HCT116 (cell line): ENCODE data around the gene ADNP.

Experiments used
- CEBPB ChIP-seq: IDR thresholded peaks from 2 replicates; pipeline ENCODE4 v1.6.1; 2012; ENCODE audit warnings: low read depth
- EGR1 ChIP-seq: IDR thresholded peaks from 2 replicates; pipeline ENCODE4 v1.6.1; 2012; ENCODE audit warnings: low read depth
- EZH2 ChIP-seq: fragments of 200-600 bp; sonication (generic); IDR thresholded peaks from 2 replicates; pipeline ENCODE4 v1.6.1; 2017; ENCODE audit warnings: antibody characterized with exemption, mixed run types
- JUND ChIP-seq: IDR thresholded peaks from 2 replicates; pipeline ENCODE4 v1.6.1; 2012
- POLR2A ChIP-seq: IDR thresholded peaks from 2 replicates; pipeline ENCODE4 v1.7.0; 2011; ENCODE audit warnings: borderline replicate concordance; ENCODE audit not compliant: insufficient read depth, insufficient read length; ENCODE audit errors: extremely low read depth
- POLR2AphosphoS5 ChIP-seq: IDR thresholded peaks from 2 replicates; pipeline ENCODE4 v1.6.1; 2011; ENCODE audit warnings: mild to moderate bottlenecking, low read depth, low read length, moderate library complexity
- TCF7L2 ChIP-seq: IDR thresholded peaks from 2 replicates; pipeline ENCODE4 v1.7.0; 2011; ENCODE audit warnings: borderline replicate concordance, inconsistent platforms; ENCODE audit not compliant: insufficient read depth, insufficient read length; ENCODE audit errors: extremely low read depth
- YY1 ChIP-seq: IDR thresholded peaks from 2 replicates; pipeline ENCODE4 v1.6.1; 2011; ENCODE audit warnings: low read length, low read depth, moderate library complexity, mild to moderate bottlenecking; ENCODE audit not compliant: insufficient replicate concordance; ENCODE audit errors: extremely low read depth
- ZNF274 ChIP-seq: fragments of 200-500 bp; sonication (Bioruptor generic); IDR thresholded peaks from 2 replicates; pipeline ENCODE4 v1.6.1; 2014; ENCODE audit warnings: mild to moderate bottlenecking, low read depth, low read length, inconsistent platforms
- TF ChIP-seq, protein P1 (sequence below), 3 experiments: fragments of 200-600 bp in 1 of 3; sonication (generic) in 1 of 3; IDR thresholded peaks in 2 of 3; conservative IDR thresholded peaks in 1 of 3; 2 replicates each; pipeline ENCODE4 v1.5.1; 2012 to 2017; ENCODE audit warnings: low read depth in 2 of 3, low read length in 2 of 3, antibody characterized with exemption in 1 of 3, borderline replicate concordance in 1 of 3, control low read depth in 1 of 3, mild to moderate bottlenecking in 1 of 3, mixed read lengths in 1 of 3, mixed run types in 1 of 3, moderate library complexity in 1 of 3; ENCODE audit not compliant: insufficient read depth in 1 of 3
- TF ChIP-seq, protein P2 (sequence below): IDR thresholded peaks from 2 replicates; pipeline ENCODE4 v1.6.1; 2012
- TF ChIP-seq, protein P3 (sequence below): IDR thresholded peaks from 2 replicates; pipeline ENCODE4 v1.6.1; 2012; ENCODE audit warnings: low read depth
- TF ChIP-seq, protein P4 (sequence below): IDR thresholded peaks from 2 replicates; pipeline ENCODE4 v1.6.1; 2012

DNA sequence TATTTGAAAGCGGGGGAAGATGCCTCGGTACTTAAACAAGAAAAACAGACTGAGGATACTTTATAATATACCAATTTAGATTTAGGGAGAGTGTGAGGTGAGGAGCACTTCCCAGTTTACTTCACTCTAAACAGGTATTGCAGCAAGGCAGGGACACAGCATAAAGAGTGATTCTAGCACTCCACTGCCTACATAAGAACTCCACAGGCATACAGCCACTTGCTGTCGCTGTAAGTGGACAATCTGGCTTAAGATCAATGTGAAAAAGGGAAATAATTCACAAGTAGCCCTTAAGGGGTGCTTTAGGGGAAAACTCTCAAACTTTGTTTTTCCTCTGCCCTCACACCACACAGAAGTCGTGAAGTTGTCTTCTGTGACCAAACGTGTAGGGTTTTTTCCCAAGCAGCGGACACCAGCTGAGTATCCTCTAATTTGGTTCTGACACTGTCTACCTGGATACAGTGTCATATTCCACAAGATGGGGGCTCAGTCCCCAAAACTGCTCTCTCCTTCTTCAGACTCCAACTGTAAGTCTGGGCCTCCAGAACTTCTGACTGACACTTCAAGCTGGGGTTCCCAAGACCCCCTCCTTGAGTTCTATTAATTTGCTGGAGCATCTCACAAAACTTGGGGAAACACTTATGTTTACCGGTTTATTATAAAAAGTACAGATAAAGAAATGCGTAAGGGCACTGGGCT lies 9.3 kb downstream of the ADNP start:
- TF ChIP-seq TCF7L2 (no peak), EGR1 (no peak), POLR2A (no peak), POLR2AphosphoS5 (no peak), EZH2 (no peak), ZNF274 (no peak), CEBPB (no peak), JUND (no peak), YY1 (no peak)
- TF ChIP-seq, protein P1, sequence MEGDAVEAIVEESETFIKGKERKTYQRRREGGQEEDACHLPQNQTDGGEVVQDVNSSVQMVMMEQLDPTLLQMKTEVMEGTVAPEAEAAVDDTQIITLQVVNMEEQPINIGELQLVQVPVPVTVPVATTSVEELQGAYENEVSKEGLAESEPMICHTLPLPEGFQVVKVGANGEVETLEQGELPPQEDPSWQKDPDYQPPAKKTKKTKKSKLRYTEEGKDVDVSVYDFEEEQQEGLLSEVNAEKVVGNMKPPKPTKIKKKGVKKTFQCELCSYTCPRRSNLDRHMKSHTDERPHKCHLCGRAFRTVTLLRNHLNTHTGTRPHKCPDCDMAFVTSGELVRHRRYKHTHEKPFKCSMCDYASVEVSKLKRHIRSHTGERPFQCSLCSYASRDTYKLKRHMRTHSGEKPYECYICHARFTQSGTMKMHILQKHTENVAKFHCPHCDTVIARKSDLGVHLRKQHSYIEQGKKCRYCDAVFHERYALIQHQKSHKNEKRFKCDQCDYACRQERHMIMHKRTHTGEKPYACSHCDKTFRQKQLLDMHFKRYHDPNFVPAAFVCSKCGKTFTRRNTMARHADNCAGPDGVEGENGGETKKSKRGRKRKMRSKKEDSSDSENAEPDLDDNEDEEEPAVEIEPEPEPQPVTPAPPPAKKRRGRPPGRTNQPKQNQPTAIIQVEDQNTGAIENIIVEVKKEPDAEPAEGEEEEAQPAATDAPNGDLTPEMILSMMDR (IDR thresholded peaks at IDR 0.05 in 2 of 3, conservative IDR thresholded peaks at IDR 0.05 in 1 of 3; ENCODE audit: borderline replicate concordance in 1 of 3, insufficient read depth in 1 of 3, low read depth in 2 of 3, low read length in 2 of 3), result no peak
- TF ChIP-seq, protein P2, sequence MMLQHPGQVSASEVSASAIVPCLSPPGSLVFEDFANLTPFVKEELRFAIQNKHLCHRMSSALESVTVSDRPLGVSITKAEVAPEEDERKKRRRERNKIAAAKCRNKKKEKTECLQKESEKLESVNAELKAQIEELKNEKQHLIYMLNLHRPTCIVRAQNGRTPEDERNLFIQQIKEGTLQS, result no peak
- TF ChIP-seq, protein P3, sequence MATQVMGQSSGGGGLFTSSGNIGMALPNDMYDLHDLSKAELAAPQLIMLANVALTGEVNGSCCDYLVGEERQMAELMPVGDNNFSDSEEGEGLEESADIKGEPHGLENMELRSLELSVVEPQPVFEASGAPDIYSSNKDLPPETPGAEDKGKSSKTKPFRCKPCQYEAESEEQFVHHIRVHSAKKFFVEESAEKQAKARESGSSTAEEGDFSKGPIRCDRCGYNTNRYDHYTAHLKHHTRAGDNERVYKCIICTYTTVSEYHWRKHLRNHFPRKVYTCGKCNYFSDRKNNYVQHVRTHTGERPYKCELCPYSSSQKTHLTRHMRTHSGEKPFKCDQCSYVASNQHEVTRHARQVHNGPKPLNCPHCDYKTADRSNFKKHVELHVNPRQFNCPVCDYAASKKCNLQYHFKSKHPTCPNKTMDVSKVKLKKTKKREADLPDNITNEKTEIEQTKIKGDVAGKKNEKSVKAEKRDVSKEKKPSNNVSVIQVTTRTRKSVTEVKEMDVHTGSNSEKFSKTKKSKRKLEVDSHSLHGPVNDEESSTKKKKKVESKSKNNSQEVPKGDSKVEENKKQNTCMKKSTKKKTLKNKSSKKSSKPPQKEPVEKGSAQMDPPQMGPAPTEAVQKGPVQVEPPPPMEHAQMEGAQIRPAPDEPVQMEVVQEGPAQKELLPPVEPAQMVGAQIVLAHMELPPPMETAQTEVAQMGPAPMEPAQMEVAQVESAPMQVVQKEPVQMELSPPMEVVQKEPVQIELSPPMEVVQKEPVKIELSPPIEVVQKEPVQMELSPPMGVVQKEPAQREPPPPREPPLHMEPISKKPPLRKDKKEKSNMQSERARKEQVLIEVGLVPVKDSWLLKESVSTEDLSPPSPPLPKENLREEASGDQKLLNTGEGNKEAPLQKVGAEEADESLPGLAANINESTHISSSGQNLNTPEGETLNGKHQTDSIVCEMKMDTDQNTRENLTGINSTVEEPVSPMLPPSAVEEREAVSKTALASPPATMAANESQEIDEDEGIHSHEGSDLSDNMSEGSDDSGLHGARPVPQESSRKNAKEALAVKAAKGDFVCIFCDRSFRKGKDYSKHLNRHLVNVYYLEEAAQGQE, result no peak
- TF ChIP-seq, protein P4, sequence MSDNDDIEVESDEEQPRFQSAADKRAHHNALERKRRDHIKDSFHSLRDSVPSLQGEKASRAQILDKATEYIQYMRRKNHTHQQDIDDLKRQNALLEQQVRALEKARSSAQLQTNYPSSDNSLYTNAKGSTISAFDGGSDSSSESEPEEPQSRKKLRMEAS, result no peak
